ENCODE measurements around the gene ABCC6.
"Not testable (repeated sequence)": the region's sequence is repeated elsewhere in the genome, so short reads cannot be mapped to it uniquely, and the experiment has no call there.

ABCC6 gene

DNA sequence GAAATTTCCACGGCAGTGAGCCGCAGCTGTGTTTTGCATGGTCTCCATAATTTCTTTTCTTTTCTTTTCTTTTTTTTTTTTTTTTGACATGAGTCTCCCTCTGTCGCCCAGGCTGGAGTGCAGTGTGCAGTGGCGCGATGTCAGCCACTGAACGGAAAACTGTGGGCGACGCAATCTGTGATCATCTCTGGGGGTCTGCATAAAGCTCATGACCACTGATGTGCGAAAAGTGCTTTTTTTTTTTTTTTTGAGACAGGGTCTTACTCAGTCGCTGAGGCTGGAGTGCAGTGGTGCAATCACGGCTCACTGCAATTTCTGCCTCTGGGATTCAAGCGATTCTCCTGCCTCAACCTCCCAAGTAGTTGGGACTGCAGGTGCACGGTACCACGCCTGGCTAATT, 117.6 kb downstream of the ABCC6 start:
- no peak overlapping the region for H3K4me3 ChIP-seq (ENCODE audit: low read depth, low read length)
- DNase-seq (ENCODE audit: low read depth), result no peak
- TF ChIP-seq, protein P1, sequence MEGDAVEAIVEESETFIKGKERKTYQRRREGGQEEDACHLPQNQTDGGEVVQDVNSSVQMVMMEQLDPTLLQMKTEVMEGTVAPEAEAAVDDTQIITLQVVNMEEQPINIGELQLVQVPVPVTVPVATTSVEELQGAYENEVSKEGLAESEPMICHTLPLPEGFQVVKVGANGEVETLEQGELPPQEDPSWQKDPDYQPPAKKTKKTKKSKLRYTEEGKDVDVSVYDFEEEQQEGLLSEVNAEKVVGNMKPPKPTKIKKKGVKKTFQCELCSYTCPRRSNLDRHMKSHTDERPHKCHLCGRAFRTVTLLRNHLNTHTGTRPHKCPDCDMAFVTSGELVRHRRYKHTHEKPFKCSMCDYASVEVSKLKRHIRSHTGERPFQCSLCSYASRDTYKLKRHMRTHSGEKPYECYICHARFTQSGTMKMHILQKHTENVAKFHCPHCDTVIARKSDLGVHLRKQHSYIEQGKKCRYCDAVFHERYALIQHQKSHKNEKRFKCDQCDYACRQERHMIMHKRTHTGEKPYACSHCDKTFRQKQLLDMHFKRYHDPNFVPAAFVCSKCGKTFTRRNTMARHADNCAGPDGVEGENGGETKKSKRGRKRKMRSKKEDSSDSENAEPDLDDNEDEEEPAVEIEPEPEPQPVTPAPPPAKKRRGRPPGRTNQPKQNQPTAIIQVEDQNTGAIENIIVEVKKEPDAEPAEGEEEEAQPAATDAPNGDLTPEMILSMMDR (IDR thresholded peaks at IDR 0.05; ENCODE audit: low read depth, low read length), result no peak
- TF ChIP-seq, protein P2, sequence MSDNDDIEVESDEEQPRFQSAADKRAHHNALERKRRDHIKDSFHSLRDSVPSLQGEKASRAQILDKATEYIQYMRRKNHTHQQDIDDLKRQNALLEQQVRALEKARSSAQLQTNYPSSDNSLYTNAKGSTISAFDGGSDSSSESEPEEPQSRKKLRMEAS (IDR thresholded peaks at IDR 0.05; ENCODE audit: low read depth, low read length), result no peak
- TF ChIP-seq MYC (IDR thresholded peaks at IDR 0.05; ENCODE audit: low read depth, low read length) (no peak), POLR2A (IDR thresholded peaks at IDR 0.05; ENCODE audit: extremely low read depth, insufficient read length) (no peak)

DNA sequence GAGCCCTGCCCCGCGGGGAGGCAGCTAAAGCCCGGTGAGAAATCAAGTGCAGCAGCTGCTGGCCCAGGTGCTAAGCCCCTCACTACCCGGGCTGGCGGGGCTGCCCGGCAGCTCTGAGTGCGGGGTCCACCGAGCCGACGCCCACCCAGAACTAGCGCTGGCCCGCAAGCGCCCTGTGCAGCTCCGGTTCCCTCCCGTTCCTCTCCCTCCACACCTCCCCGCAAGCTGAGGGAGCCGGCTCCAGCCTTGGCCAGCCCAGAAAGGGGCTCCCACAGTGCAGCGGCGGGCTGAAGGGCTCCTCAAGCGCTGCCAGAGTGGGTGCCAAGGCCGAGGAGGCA, 118.5 kb downstream of the ABCC6 start:
- not testable (repeated sequence) for DNase-seq (ENCODE audit: low read depth); H3K4me3 ChIP-seq (ENCODE audit: low read depth, low read length)

DNA sequence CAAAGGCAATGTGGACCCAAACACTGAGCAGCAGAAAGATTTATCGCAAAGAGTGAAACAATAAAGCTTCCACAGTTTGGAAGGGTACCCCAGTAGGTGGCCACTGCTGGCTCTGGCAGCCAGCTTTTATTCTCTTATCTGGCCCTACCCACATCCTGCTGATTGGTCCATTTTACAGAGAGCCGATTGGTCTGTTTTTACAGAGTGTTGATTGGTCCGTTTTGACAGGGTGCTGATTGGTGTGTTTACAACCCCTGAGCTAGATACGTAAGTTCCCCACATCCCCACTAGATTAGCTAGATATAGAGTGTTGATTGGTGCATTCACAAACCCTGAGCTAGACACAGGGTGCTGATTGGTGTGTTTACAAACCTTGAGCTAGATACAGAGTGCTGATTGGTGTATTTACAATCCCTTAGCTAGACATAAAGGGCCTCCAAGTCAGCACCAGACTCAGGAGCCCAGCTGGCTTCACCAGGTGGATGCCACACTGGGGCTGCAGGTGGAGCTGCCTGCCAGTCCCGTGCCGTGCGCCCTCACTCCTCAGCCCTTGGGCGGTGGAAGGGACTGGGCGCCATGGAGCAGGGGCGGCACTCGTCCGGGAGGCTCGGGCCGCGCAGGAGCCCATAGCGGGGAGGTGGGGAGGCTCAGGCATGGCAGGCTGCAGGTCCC, 119.0 kb downstream of the ABCC6 start:
- H3K4me3 ChIP-seq (ENCODE audit: low read depth, low read length); DNase-seq (ENCODE audit: low read depth): not testable (repeated sequence)

DNA sequence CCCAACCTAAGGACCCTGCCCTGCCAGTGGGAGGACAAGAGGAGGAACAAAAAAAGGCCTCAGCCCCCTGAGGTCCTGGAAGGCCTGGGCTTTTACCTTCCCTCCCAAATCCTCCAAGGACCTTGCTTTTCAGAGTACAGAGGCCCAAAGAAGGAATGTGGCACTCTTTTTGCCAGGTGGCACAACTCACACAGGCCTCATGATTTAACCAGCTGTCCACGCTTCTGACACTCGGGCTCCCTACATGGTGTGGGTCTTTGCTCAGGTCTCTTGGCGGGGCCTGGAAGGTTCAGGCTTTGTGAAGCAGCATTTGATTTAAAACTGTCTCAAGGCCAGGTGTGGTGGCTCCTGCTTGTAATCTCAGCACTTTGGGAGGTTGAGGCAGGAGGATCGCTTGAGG, 120.6 kb downstream of the ABCC6 start:
- H3K4me3 ChIP-seq (ENCODE audit: low read depth, low read length), result no peak overlapping the region
- TF ChIP-seq, protein P1 (IDR thresholded peaks at IDR 0.05; ENCODE audit: low read depth, low read length), result no peak
- TF ChIP-seq, protein P2 (IDR thresholded peaks at IDR 0.05; ENCODE audit: low read depth, low read length), result no peak
- TF ChIP-seq MYC (IDR thresholded peaks at IDR 0.05; ENCODE audit: low read depth, low read length), result no peak
- TF ChIP-seq POLR2A (IDR thresholded peaks at IDR 0.05; ENCODE audit: extremely low read depth, insufficient read length), result no peak
- DNase-seq (ENCODE audit: low read depth), result no peak

DNA sequence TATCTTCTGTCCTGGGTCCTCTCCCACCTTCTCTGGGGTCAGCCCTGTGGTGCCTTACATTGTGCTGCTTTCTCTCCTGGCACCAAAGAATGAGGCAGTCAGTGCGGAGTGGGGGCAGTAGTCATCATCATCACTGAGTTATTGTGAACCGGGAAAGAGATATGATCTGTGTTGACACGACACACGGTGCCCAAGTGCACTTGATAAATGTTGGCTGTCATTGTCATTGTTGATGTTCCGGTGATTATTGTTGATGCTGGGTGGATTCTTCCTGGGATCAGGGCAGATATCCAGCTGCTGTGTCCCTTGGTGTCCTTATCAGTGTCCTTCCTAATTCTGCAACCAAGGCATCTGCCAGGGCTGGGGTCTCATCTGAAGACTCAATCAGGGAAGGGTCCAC, 121.7 kb downstream of the ABCC6 start:
- H3K4me3 ChIP-seq (ENCODE audit: low read depth, low read length), result no peak overlapping the region
- DNase-seq (ENCODE audit: low read depth), result no peak
- no peak for TF ChIP-seq MYC (IDR thresholded peaks at IDR 0.05; ENCODE audit: low read depth, low read length)
- TF ChIP-seq, protein P1 (IDR thresholded peaks at IDR 0.05; ENCODE audit: low read depth, low read length), result no peak
- TF ChIP-seq POLR2A (IDR thresholded peaks at IDR 0.05; ENCODE audit: extremely low read depth, insufficient read length), result no peak
- TF ChIP-seq, protein P2 (IDR thresholded peaks at IDR 0.05; ENCODE audit: low read depth, low read length), result no peak

DNA sequence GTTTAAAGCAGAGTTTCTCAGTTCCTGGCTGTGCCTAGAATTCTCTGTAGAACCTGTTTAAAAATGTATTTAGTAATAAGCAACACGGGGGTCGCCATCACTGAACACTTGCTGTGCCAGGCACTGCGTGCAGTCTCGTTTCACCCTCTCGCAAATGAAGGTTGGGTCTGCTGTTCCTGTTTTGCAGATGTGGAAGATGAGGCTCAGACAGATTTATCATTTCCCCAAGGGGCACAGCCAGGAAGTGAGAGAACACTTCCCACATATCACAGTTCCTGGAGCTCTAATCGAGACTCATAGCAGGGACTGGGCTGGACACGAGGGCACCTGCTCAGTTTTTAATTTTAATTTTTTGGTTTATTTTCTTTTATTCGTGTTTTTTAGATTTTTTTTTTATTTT, 122.7 kb downstream of the ABCC6 start:
- TF ChIP-seq POLR2A (IDR thresholded peaks at IDR 0.05; ENCODE audit: extremely low read depth, insufficient read length) (no peak), MYC (IDR thresholded peaks at IDR 0.05; ENCODE audit: low read depth, low read length) (no peak)
- TF ChIP-seq, protein P1 (IDR thresholded peaks at IDR 0.05; ENCODE audit: low read depth, low read length), result no peak
- TF ChIP-seq, protein P2 (IDR thresholded peaks at IDR 0.05; ENCODE audit: low read depth, low read length), result no peak
- no peak overlapping the region for H3K4me3 ChIP-seq (ENCODE audit: low read depth, low read length)

DNA sequence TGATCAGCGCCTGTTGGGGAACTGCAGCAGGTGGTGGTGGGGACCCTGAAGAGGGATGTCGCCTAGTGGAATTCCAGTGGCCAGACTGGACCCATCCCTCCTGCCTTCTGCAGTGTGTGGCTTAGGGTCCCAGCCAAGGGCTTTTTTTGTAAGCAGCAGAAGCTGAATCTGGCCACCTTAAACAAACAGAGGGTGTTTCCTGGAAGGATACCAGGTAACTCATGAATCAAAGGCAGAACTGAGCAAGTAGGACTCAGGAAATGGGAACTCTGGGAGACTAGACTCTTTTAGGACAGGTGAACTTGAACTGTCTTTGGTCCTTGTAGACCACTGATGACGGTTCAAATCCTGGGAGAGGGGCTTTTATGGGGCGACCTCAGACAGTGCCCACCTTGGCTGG, 124.0 kb downstream of the ABCC6 start:
- no peak for TF ChIP-seq POLR2A (IDR thresholded peaks at IDR 0.05; ENCODE audit: extremely low read depth, insufficient read length)
- no peak for TF ChIP-seq MYC (IDR thresholded peaks at IDR 0.05; ENCODE audit: low read depth, low read length)
- TF ChIP-seq, protein P2 (IDR thresholded peaks at IDR 0.05; ENCODE audit: low read depth, low read length), result no peak
- TF ChIP-seq, protein P1 (IDR thresholded peaks at IDR 0.05; ENCODE audit: low read depth, low read length), result no peak

More for the DNA sequence above, 122.7 kb downstream of the ABCC6 start:
- DNase-seq (ENCODE audit: low read depth), result peak; percentile 66

More for the DNA sequence above, 124.0 kb downstream of the ABCC6 start:
- H3K4me3 ChIP-seq (ENCODE audit: low read depth, low read length), result no peak overlapping the region
- no peak for DNase-seq (ENCODE audit: low read depth)

Data from NB4 (cell line).